Activated B cell treated with CpG ODN at 0.5 μM for 24 hours (primary cell): ENCODE results near the gene KLHL3. TPM values are rescaled to one million over a fixed set of nuclear protein-coding genes. Genes with fewer than 3 reads are reported as not detected.

Experiments
- ATAC-seq: fragments of 200-7000 bp; cut with Tn5 transposase; one replicate; pipeline ENCODE4 v1.10.0; 2021; ENCODE audit warnings: low read depth, mild to moderate bottlenecking, moderate library complexity
- CTCF ChIA-PET: fragments of 350-600 bp; sonication (Branson Sonifier 250); formaldehyde crosslinking; loops from one replicate; lab custom pipeline; 2021; ENCODE audit warnings: antibody characterized with exemption; lab: Charles Lee
- POLR2A ChIA-PET: fragments of 350-600 bp; sonication (Branson Sonifier 250); formaldehyde crosslinking; loops from one replicate; lab custom pipeline; 2021; ENCODE audit warnings: antibody characterized with exemption; lab: Charles Lee
- DNase-seq: peaks from one replicate; pipeline ENCODE4 v3.0.0; 2022
- H3K27ac Mint-ChIP-seq: one replicate; pipeline ENCODE4 v1.8.0; 2020; ENCODE audit warnings: mixed read lengths
- H3K27me3 Mint-ChIP-seq: one replicate; pipeline ENCODE4 v1.8.0; 2021; ENCODE audit warnings: mixed read lengths
- H3K36me3 Mint-ChIP-seq: one replicate; pipeline ENCODE4 v1.8.0; 2021; ENCODE audit warnings: low read depth, mixed read lengths
- H3K4me1 Mint-ChIP-seq: one replicate; pipeline ENCODE4 v1.8.0; 2021; ENCODE audit warnings: mixed read lengths
- H3K4me3 Mint-ChIP-seq: one replicate; pipeline ENCODE4 v1.8.0; 2020; ENCODE audit warnings: mild to moderate bottlenecking, mixed read lengths
- H3K9me3 Mint-ChIP-seq: one replicate; pipeline ENCODE4 v1.8.0; 2020; ENCODE audit warnings: mixed read lengths
- intact Hi-C: fragments of 100-400 bp; cut with micrococcal nuclease; formaldehyde crosslinking; loops from one replicate; pipeline ENCODE4 v1.15.1; 2024
- total RNA-seq: library from RNA; stranded (reverse); gene quantifications from 2 replicates; pipeline ENCODE4 v1.2.3, GENCODE V29; 2022
- TF ChIP-seq, protein P1 (sequence below): fragments of 200-600 bp; IDR thresholded peaks from one replicate; pipeline ENCODE4 v1.8.0; 2022; ENCODE audit warnings: antibody characterized with exemption, mild to moderate bottlenecking

The KLHL3 gene
- total RNA-seq, 1 donor from 2014 or later = 5.9 TPM

DNA sequence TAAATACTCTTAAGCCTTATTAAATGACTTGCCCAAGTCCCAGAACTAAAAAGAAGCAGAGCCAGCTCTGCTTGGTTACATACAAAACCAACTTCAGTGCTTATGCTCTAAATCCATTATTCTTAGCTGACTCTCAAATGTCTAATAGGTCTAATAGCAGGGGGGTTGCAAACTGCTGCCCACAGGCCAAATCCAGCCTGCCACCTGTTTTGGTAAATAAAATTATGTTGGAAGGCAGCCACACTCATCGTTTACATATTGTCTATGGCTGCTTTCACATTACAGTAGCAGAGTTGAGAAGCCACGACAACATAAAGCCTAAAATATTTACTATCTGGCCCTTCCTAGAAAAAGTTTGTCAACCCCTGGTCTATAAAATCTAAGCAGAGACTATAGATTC, 69.0 kb downstream of the KLHL3 start:
- intact Hi-C loops = no loop called here
- H3K4me3 Mint-ChIP-seq = no peak overlapping the region
- peak overlapping the region; percentile 27 for H3K27ac Mint-ChIP-seq
- ChIA-PET CTCF (interaction anchor here (1.1 to 1.5 kb wide), 4 partner anchors 37 to 369 kb away, joined by 3 to 4 read pairs (median 4); partner anchors contain the start of gene KLHL3), POLR2A (interaction anchor here (0.9 to 1.5 kb wide), 2 partner anchors 87 to 88 kb away, joined by 3 to 6 read pairs; partner anchors contain the start of gene HNRNPA0)
- TF ChIP-seq, protein P1, sequence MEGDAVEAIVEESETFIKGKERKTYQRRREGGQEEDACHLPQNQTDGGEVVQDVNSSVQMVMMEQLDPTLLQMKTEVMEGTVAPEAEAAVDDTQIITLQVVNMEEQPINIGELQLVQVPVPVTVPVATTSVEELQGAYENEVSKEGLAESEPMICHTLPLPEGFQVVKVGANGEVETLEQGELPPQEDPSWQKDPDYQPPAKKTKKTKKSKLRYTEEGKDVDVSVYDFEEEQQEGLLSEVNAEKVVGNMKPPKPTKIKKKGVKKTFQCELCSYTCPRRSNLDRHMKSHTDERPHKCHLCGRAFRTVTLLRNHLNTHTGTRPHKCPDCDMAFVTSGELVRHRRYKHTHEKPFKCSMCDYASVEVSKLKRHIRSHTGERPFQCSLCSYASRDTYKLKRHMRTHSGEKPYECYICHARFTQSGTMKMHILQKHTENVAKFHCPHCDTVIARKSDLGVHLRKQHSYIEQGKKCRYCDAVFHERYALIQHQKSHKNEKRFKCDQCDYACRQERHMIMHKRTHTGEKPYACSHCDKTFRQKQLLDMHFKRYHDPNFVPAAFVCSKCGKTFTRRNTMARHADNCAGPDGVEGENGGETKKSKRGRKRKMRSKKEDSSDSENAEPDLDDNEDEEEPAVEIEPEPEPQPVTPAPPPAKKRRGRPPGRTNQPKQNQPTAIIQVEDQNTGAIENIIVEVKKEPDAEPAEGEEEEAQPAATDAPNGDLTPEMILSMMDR = no peak
- ATAC-seq (no peak), DNase-seq (no peak)
- H3K27me3 Mint-ChIP-seq = no peaks in the 10 kb centered on the region
- H3K9me3 Mint-ChIP-seq = no peaks in the 10 kb centered on the region
- H3K36me3 Mint-ChIP-seq = no peaks in the 10 kb centered on the region
- H3K4me1 Mint-ChIP-seq = peaks cover 9% of the 10 kb centered on the region

DNA sequence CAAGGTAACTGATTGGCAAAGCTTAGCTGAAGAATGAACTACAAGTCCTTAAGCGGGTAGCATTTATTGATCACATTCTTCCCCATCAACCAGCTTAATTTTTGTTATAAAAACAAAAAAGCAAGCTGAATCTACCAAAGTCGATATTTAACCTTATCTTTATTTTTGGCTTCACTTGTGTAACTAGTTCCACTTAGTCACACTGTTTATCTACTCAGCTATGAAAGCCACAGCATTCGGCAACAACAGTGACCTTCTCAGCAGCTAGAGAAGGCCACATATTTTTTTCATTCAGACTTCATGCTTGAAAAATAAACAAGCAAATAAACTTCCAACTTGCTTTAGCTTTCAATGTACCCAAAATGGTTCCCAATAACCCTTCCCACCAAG, 69.4 kb downstream of the KLHL3 start:
- no peaks in the 10 kb centered on the region for H3K36me3 Mint-ChIP-seq
- no peak overlapping the region for H3K4me3 Mint-ChIP-seq
- H3K4me1 Mint-ChIP-seq = peaks cover 9% of the 10 kb centered on the region
- H3K27me3 Mint-ChIP-seq = no peaks in the 10 kb centered on the region
- CTCF ChIA-PET = interaction anchor here (1.1 to 1.5 kb wide), 4 partner anchors 37 to 370 kb away, joined by 3 to 4 read pairs (median 4); partner anchors contain the start of gene KLHL3
- H3K27ac Mint-ChIP-seq = peak overlapping the region; percentile 27
- no peak for DNase-seq
- H3K9me3 Mint-ChIP-seq = no peaks in the 10 kb centered on the region
- ATAC-seq = peak; percentile 33
- intact Hi-C loops = no loop called here
- POLR2A ChIA-PET = interaction anchor here (0.9 to 1.5 kb wide), 2 partner anchors 87 to 88 kb away, joined by 3 to 6 read pairs; partner anchors contain the start of gene HNRNPA0
- TF ChIP-seq, protein P1 = no peak

DNA sequence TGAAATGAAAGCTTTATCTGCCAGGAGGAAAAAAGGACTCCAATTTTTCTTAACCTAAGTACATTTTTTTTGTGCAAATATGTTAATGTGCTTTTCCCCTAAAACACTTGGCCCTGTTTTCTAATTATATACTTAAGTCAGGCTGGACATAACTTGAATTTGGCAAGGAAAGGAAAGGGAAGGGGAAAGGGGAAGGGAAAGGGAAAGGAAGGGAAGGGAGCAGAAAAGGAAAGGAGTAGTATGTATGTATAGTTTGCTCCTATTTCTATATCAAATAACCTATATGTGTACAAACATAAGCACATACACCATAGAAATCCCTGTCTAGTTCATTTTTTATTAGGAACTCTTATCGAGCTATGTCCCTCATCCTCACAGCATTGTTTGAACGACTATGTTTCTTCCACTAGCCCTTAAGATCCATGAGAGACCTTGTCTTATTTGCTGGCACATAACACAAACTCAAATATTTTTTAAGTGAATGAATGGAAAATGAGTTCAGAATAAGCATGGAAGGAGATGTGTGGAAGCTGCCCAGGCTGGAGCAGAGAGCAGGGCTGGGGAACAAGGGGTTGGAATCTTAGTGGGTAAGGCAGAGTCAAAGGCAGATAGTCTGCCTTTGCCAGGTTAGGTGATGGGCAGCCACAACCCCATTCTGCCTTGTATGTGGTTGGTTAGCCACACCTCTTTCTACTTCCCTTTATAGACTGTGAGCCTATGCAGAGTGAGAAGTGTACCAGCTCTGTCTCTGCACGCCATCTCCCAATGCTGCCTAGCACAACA, 70.0 kb downstream of the KLHL3 start:
- Mint-ChIP-seq H3K9me3 (no peaks in the 10 kb centered on the region), H3K36me3 (no peaks in the 10 kb centered on the region), H3K27me3 (no peaks in the 10 kb centered on the region), H3K4me1 (peaks cover 9% of the 10 kb centered on the region), H3K27ac (peak overlapping the region; percentile 16), H3K4me3 (no peak overlapping the region)
- intact Hi-C loops = no loop called here
- ATAC-seq = peak; percentile 99
- POLR2A ChIA-PET = interaction anchor here (0.9 to 1.5 kb wide), 2 partner anchors 88 to 89 kb away, joined by 3 to 6 read pairs; partner anchors contain the start of gene HNRNPA0
- DNase-seq = no peak
- CTCF ChIA-PET = interaction anchor here (1.1 to 1.5 kb wide), 4 partner anchors 36 to 370 kb away, joined by 3 to 4 read pairs (median 4); partner anchors contain the start of gene KLHL3
- TF ChIP-seq, protein P1 = no peak

DNA sequence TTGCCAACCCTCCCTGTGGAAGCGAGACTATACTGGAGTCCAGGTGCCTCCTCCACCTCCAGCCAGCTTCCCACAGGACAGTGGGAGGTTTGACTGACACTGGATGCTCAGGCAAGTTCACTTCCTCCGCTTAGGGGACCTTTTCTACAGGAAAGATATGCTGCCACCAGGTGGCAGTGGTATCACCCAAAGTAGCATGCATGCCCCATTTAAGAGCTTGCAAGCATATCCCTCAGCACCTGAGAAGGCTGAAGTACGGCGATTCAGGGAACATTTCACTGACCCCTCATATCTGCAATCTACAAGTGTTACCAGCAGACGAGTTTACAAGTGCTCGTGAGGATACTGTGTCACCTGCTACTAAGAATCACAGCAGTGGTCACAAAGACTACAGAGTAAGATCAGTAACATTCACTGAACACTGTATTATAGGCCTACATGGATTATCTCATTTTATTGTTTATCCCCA, 75.5 kb downstream of the KLHL3 start:
- no peaks in the 10 kb centered on the region for H3K27me3 Mint-ChIP-seq
- peak; percentile 77 for ATAC-seq
- CTCF ChIA-PET = interaction anchor here (0.6 to 4.4 kb wide), 16 partner anchors 9 to 473 kb away, joined by 3 to 80 read pairs (median 4); partner anchors contain the start of gene KLHL3
- DNase-seq = peak; percentile 23
- no peaks in the 10 kb centered on the region for H3K36me3 Mint-ChIP-seq
- H3K4me3 Mint-ChIP-seq = no peak overlapping the region
- TF ChIP-seq, protein P1 = peak; percentile 17
- H3K4me1 Mint-ChIP-seq = peaks cover 2% of the 10 kb centered on the region
- POLR2A ChIA-PET = interaction anchor here (1.7 kb wide), 1 partner anchor 94 kb away, joined by 4 read pairs; the partner anchor contains the start of gene HNRNPA0
- no peaks in the 10 kb centered on the region for H3K9me3 Mint-ChIP-seq
- intact Hi-C loops = loop anchor here (1.0 kb wide), 4 partner anchors 83 to 473 kb away; no protein-coding TSS in a partner anchor
- no peak overlapping the region for H3K27ac Mint-ChIP-seq

DNA sequence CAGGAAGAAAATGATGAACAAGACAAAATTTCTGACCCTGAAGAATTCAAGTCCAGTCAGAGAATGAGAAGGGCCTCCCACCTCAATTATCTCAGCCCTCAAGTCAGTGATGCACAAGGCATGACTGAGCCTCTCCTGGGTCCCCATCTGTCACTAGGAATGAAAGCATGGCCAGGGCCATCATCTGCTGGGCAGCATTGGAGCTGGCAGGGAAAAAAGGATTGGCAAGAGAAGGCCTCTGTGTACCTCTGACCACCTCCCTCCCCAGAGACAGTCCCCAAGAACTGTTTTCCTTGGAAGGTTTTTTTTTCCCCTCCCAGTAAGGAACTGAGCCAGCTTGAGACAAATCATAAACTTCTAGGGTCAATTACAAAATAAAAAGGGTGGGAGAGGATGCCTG, 76.7 kb downstream of the KLHL3 start:
- no peaks in the 10 kb centered on the region for H3K27me3 Mint-ChIP-seq
- no peaks in the 10 kb centered on the region for H3K36me3 Mint-ChIP-seq
- peaks cover 2% of the 10 kb centered on the region for H3K4me1 Mint-ChIP-seq
- H3K27ac Mint-ChIP-seq = no peak overlapping the region
- intact Hi-C loops = no loop called here
- POLR2A ChIA-PET = no interaction called here
- no peak for DNase-seq
- no peak for ATAC-seq
- CTCF ChIA-PET = interaction anchor here (1.2 to 4.4 kb wide), 4 partner anchors 11 to 82 kb away, joined by 3 to 80 read pairs (median 6); no protein-coding TSS in a partner anchor
- TF ChIP-seq, protein P1 = no peak
- no peak overlapping the region for H3K4me3 Mint-ChIP-seq
- H3K9me3 Mint-ChIP-seq = no peaks in the 10 kb centered on the region
